Measurements from ENCODE around the gene AMIGO2.

DNA sequence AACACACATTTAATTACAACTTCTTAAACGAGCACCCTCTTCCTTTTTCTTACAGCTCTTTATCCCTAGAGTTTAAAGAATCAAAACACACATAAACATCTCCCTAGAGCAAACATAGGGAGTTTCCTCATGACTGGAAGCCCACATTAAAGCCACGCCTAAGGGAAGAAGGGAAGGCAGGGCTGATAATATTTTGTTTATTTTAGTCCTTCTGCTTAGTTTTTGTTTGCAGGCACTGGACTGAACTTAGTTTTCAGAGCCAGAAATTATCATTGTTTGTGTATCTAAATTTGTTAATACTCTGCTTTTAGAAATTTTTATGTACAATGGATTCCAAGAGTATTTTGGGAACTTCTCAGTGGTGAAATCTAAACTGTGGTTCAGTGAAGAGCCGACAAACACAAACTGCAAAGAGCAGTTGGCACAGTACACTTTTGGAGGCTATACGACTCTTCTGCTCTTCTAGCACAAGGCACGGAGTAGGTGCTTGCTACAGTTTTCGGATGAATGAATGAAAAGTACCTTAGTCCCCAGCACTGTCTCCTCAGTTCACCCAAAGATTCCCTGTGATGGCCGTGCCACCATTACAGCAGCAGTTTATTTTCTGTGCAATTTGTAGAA is 17.6 kb upstream of the AMIGO2 start:
- TF ChIP-seq, protein P1, sequence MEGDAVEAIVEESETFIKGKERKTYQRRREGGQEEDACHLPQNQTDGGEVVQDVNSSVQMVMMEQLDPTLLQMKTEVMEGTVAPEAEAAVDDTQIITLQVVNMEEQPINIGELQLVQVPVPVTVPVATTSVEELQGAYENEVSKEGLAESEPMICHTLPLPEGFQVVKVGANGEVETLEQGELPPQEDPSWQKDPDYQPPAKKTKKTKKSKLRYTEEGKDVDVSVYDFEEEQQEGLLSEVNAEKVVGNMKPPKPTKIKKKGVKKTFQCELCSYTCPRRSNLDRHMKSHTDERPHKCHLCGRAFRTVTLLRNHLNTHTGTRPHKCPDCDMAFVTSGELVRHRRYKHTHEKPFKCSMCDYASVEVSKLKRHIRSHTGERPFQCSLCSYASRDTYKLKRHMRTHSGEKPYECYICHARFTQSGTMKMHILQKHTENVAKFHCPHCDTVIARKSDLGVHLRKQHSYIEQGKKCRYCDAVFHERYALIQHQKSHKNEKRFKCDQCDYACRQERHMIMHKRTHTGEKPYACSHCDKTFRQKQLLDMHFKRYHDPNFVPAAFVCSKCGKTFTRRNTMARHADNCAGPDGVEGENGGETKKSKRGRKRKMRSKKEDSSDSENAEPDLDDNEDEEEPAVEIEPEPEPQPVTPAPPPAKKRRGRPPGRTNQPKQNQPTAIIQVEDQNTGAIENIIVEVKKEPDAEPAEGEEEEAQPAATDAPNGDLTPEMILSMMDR (IDR thresholded peaks at IDR 0.05), result no peak
- TF ChIP-seq POLR2A (IDR thresholded peaks at IDR 0.05), result no peak

Measured in stomach (tissue), 4 donors.